GM12878 (cell line): ENCODE measurements around the gene HIVEP3. TPM values are rescaled to one million over a fixed set of nuclear protein-coding genes. Genes with fewer than 3 reads are reported as not detected.

Experiments used
- CBFB ChIP-seq: IDR thresholded peaks from 2 replicates; pipeline ENCODE4 v1.6.1; 2016; ENCODE audit warnings: antibody characterized with exemption, low read depth
- CREM ChIP-seq: IDR thresholded peaks from 2 replicates; pipeline ENCODE4 v1.6.1; 2014; ENCODE audit warnings: antibody characterized with exemption, low read depth
- GATAD2B ChIP-seq: fragments of 450-650 bp; conservative IDR thresholded peaks from 2 replicates; pipeline ENCODE4 v1.6.1; 2017; ENCODE audit warnings: low read depth, mild to moderate bottlenecking, moderate library complexity
- IKZF2 ChIP-seq, 2 experiments: fragments of 450-650 bp; IDR thresholded peaks; 2 replicates each; pipeline ENCODE4 v1.6.1; 2017; ENCODE audit warnings: mild to moderate bottlenecking in 2 of 2, moderate library complexity in 2 of 2
- JUNB ChIP-seq: IDR thresholded peaks from 2 replicates; pipeline ENCODE4 v1.6.1; 2016; ENCODE audit warnings: antibody characterized with exemption, mild to moderate bottlenecking
- KLF5 ChIP-seq: fragments of 450-650 bp; IDR thresholded peaks from 2 replicates; pipeline ENCODE4 v1.6.1; 2014; ENCODE audit warnings: mild to moderate bottlenecking; ENCODE audit not compliant: partially characterized antibody
- MEF2A ChIP-seq: IDR thresholded peaks from 2 replicates; pipeline ENCODE4 v1.6.1; 2011; ENCODE audit warnings: low read depth, mild to moderate bottlenecking, low read length, moderate library complexity; ENCODE audit not compliant: insufficient read depth
- MTA3 ChIP-seq: IDR thresholded peaks from 2 replicates; pipeline ENCODE4 v1.6.1; 2012; ENCODE audit warnings: low read length, inconsistent platforms, borderline replicate concordance
- NFIC ChIP-seq: IDR thresholded peaks from 2 replicates; pipeline ENCODE4 v1.6.1; 2012; ENCODE audit warnings: low read depth, mild to moderate bottlenecking, inconsistent platforms, low read length, moderate library complexity
- NFYA ChIP-seq: IDR thresholded peaks from 2 replicates; pipeline ENCODE4 v1.6.1; 2011; ENCODE audit warnings: low read depth, mild to moderate bottlenecking, low read length, improper control_type of control experiment, borderline replicate concordance
- POU2F2 ChIP-seq: IDR thresholded peaks from 3 replicates; pipeline ENCODE4 v1.6.1; 2011; ENCODE audit warnings: low read depth, mild to moderate bottlenecking, low read length, borderline replicate concordance
- RUNX3 ChIP-seq: IDR thresholded peaks from 2 replicates; pipeline ENCODE4 v1.6.1; 2012; ENCODE audit warnings: low read length, inconsistent platforms
- polyA plus RNA-seq, 11 experiments: library from polyadenylated mRNA; depleted of rRNA in 4 of 11; unstranded in 6 of 11; stranded (reverse) in 5 of 11; fragments of >200 nt; fragmentation: Nextera tagmentation in 4 of 11; fragmentation: Illumina TruSeq in 1 of 11; extraction: Ambion mirVana in 4 of 11; extraction: Trizol in 1 of 11; gene quantifications; 1 replicate in 1 of 11; 2 replicates in 10 of 11; pipeline versions ENCODE4 v1.2.1 to v1.2.3, GENCODE V29; 2011 to 2016; ENCODE audit warnings: inconsistent platforms in 2 of 11, missing spikeins in 2 of 11, low read depth in 1 of 11
- total RNA-seq, 4 experiments: library from RNA; depleted of rRNA in 3 of 4; stranded (reverse); fragments of >200 nt in 3 of 4; fragmentation: Illumina TruSeq in 1 of 4; extraction: Trizol in 1 of 4; gene quantifications; 2 replicates each; pipeline versions ENCODE4 v1.2.1 to v1.2.3, GENCODE V29; 2013 to 2021
- TF ChIP-seq, protein P1 (sequence below): fragments of 450-650 bp; IDR thresholded peaks from 2 replicates; pipeline ENCODE4 v1.6.1; 2017; ENCODE audit warnings: mild to moderate bottlenecking, moderate library complexity

Gene HIVEP3
- total and polyA plus RNA-seq, 10 of the 15 experiments (the other 5 are each of a cell fraction or from before 2014, with no cell fraction given), result 1.8 to 13.6 (median 3.8) TPM

DNA sequence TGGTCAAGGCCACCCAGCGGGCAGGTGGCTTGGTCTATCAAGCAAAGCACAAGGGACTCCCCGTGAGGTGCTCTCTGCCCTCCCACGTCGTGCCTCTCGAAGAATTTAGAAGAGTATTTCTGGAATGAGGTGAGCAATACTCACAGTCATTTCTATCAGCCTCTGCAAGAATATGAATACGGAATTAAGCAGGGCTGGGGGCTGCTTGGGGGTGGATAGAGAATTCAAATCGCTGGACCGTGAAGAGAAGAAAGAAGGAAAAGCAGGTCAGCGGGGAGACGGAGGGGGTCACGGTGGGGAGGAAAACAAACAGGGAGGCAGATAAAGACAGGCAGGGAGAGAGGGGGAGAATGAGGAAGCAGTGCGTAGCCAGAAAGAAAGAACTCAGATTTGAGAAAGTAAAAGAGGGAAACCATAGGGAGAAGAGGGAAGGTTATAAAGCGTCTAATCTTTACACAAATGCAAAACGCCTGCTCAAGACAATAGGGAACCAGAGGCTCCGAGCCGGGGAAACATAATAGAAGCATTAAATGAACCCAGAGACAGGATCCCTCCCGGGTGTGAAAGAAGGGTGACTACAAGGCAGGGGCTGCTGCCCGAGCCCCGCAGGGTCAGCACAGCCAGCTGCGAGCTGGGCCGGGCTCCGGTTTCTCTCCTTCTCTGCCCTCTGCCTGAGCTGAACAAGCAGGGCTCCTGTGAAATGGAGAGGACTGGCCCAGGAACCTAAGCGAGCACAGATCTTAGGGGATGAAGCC lies 432.2 kb downstream of the HIVEP3 start (continued):
- 0 out of 2 replicates have a peak, but pooled peaks have one; percentile 45 for TF ChIP-seq NFIC
- TF ChIP-seq CBFB, result no peak
- TF ChIP-seq RUNX3, result peak; percentile 33; the same call in 1 of the 2 replicates
- TF ChIP-seq KLF5, result no peak
- peak; percentile 46; the same call in 1 of the 2 replicates for TF ChIP-seq JUNB
- 0 out of 2 replicates have a peak, but pooled peaks have one; percentile 41 for TF ChIP-seq MEF2A
- TF ChIP-seq NFYA, result no peak
- TF ChIP-seq GATAD2B, result no peak
- peak; percentile 56 to 74; a peak in 3 of 4 replicates for TF ChIP-seq IKZF2 (IDR thresholded peaks at IDR 0.05)
- no peak for TF ChIP-seq MTA3
- peak; percentile 26; the same call in 1 of the 3 replicates for TF ChIP-seq POU2F2
- TF ChIP-seq CREM, result peak; percentile 21; the same call in 1 of the 2 replicates
- TF ChIP-seq, protein P1, sequence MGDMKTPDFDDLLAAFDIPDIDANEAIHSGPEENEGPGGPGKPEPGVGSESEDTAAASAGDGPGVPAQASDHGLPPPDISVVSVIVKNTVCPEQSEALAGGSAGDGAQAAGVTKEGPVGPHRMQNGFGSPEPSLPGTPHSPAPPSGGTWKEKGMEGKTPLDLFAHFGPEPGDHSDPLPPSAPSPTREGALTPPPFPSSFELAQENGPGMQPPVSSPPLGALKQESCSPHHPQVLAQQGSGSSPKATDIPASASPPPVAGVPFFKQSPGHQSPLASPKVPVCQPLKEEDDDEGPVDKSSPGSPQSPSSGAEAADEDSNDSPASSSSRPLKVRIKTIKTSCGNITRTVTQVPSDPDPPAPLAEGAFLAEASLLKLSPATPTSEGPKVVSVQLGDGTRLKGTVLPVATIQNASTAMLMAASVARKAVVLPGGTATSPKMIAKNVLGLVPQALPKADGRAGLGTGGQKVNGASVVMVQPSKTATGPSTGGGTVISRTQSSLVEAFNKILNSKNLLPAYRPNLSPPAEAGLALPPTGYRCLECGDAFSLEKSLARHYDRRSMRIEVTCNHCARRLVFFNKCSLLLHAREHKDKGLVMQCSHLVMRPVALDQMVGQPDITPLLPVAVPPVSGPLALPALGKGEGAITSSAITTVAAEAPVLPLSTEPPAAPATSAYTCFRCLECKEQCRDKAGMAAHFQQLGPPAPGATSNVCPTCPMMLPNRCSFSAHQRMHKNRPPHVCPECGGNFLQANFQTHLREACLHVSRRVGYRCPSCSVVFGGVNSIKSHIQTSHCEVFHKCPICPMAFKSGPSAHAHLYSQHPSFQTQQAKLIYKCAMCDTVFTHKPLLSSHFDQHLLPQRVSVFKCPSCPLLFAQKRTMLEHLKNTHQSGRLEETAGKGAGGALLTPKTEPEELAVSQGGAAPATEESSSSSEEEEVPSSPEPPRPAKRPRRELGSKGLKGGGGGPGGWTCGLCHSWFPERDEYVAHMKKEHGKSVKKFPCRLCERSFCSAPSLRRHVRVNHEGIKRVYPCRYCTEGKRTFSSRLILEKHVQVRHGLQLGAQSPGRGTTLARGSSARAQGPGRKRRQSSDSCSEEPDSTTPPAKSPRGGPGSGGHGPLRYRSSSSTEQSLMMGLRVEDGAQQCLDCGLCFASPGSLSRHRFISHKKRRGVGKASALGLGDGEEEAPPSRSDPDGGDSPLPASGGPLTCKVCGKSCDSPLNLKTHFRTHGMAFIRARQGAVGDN, result peak; percentile 67
